ENCODE measurements around the gene DUSP5. TPM values are rescaled to one million over a fixed set of nuclear protein-coding genes. Genes with fewer than 3 reads are reported as not detected.

DUSP5 gene
- total and polyA plus RNA-seq, 10 of the 15 experiments (the other 5 are each of a cell fraction or from before 2014, with no cell fraction given) = 2.1 to 95.9 (median 23.4) TPM

- TF ChIP-seq MLLT1 (IDR thresholded peaks at IDR 0.05) = no peak
- no peak for TF ChIP-seq USF1 (IDR thresholded peaks at IDR 0.05; ENCODE audit: borderline replicate concordance, extremely low read length, insufficient read depth, low read depth, low read length)
- TF ChIP-seq RCOR1 (conservative IDR thresholded peaks at IDR 0.05; ENCODE audit: low read depth, low read length) = no peak
- no peak for TF ChIP-seq CBX3 (IDR thresholded peaks at IDR 0.05; ENCODE audit: borderline replicate concordance, low read depth)
- no peak; the same call in 1 of the 2 replicates for TF ChIP-seq JUNB (IDR thresholded peaks at IDR 0.05)
- TF ChIP-seq MYC (IDR thresholded peaks at IDR 0.05; ENCODE audit: insufficient read depth, insufficient read length, insufficient replicate concordance, low read length, severe bottlenecking) = no peak
- no peak for TF ChIP-seq SREBF2 (IDR thresholded peaks at IDR 0.05; ENCODE audit: low read length)
- TF ChIP-seq POLR2A (IDR thresholded peaks at IDR 0.05; ENCODE audit: low read depth, low read length) = no peak
- TF ChIP-seq SUPT20H (IDR thresholded peaks at IDR 0.05; ENCODE audit: borderline replicate concordance, control insufficient read depth, low read depth, low read length) = no peak
- no peak; the same call in 1 of the 2 replicates for TF ChIP-seq TCF12 (IDR thresholded peaks at IDR 0.05; ENCODE audit: low read depth, low read length)
- TF ChIP-seq NR2F1 (conservative IDR thresholded peaks at IDR 0.05) = no peak
Observed at GRCh38 chr10:110504111-110504735, 6.5 kb downstream of the DUSP5 start (continued).
